ENCODE results near the gene ZNF207. TPM values are rescaled to one million over a fixed set of nuclear protein-coding genes. Genes with fewer than 3 reads are reported as not detected.

The ZNF207 gene
- total RNA-seq, 1 experiment from 2014 or later: 223 TPM

DNA sequence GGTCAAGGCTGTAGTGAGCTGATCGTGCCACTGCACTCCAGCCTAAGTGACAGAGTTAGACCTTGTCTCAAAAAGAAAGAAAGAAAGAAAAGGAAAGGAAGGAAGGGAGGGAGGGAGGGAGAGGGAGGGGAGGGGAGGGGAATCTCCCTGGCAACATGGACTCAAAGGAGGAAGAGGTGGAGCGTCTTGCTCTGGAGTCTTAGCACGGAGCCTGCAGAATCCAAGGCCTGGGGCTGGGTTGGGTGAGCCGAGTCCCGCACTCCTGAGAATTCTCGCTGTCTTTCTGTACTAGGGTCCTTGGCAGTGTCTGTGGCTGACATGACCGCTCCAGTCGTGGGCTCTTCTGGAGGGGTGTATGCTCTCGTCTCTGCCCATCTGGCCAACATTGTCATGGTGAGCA lies 44.9 kb upstream of the ZNF207 start:
- peaks cover 57% of the 10 kb centered on the region for H3K4me1 Mint-ChIP-seq
- no peaks in the 10 kb centered on the region for H3K9me3 Mint-ChIP-seq
- ATAC-seq (0 out of 2 replicates have a peak, but pooled peaks have one; percentile 5), DNase-seq (ENCODE audit: low spot score) (peak; percentile 28)
- H3K36me3 Mint-ChIP-seq: 0 out of 2 replicates have a peak, but pooled peaks cover 2% of the 10 kb centered on the region
- H3K4me3 Mint-ChIP-seq: no peak overlapping the region
- ChIA-PET POLR2A (no interaction called here), CTCF (interaction anchor here (0.9 to 3.4 kb wide), 2 partner anchors 14 to 51 kb away, joined by 3 to 17 read pairs; no protein-coding TSS in a partner anchor)
- no peaks in the 10 kb centered on the region for H3K27me3 Mint-ChIP-seq (ENCODE audit: low read depth)
- TF ChIP-seq, protein P1, sequence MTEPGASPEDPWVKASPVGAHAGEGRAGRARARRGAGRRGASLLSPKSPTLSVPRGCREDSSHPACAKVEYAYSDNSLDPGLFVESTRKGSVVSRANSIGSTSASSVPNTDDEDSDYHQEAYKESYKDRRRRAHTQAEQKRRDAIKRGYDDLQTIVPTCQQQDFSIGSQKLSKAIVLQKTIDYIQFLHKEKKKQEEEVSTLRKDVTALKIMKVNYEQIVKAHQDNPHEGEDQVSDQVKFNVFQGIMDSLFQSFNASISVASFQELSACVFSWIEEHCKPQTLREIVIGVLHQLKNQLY (CRISPR knock-in tag; IDR thresholded peaks at IDR 0.05): no peak
- TF ChIP-seq, protein P2, sequence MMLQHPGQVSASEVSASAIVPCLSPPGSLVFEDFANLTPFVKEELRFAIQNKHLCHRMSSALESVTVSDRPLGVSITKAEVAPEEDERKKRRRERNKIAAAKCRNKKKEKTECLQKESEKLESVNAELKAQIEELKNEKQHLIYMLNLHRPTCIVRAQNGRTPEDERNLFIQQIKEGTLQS (CRISPR knock-in tag; conservative IDR thresholded peaks at IDR 0.05): no peak
- no peak for TF ChIP-seq HMGA2 (CRISPR knock-in tag; IDR thresholded peaks at IDR 0.05)
- no peak for TF ChIP-seq CREM (CRISPR knock-in tag; IDR thresholded peaks at IDR 0.05)
- TF ChIP-seq, protein P3, sequence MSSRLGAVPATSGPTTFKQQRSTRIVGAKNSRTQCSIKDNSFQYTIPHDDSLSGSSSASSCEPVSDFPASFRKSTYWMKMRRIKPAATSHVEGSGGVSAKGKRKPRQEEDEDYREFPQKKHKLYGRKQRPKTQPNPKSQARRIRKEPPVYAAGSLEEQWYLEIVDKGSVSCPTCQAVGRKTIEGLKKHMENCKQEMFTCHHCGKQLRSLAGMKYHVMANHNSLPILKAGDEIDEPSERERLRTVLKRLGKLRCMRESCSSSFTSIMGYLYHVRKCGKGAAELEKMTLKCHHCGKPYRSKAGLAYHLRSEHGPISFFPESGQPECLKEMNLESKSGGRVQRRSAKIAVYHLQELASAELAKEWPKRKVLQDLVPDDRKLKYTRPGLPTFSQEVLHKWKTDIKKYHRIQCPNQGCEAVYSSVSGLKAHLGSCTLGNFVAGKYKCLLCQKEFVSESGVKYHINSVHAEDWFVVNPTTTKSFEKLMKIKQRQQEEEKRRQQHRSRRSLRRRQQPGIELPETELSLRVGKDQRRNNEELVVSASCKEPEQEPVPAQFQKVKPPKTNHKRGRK (CRISPR knock-in tag; IDR thresholded peaks at IDR 0.05; ENCODE audit: borderline replicate concordance): no peak
- peak overlapping the region; percentile 76; the same call in 1 of the 2 replicates for H3K27ac Mint-ChIP-seq

DNA sequence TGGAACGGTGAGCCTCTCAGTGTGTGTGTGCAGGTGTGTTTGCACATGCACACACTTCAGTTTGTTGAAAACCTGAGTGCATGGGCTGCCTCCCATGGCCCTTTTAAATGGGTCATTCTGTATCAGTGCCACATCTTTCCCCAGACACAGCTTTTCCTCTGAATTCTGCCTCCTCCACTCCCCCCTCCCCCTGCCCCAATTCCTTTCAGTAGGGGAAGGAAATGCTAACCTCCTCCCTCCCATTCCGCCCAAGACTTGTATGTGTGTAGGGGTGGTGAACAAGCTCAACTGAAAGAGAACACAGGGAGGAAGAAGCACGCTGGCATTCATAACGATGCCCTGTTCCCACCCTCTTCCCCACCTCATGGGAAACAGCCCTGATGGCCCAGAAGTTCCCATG lies 42.3 kb upstream of the ZNF207 start:
- CTCF ChIA-PET: interaction anchor here (0.5 to 1.3 kb wide), 2 partner anchors 27 to 1664 kb away, joined by 3 to 6 read pairs; no protein-coding TSS in a partner anchor

DNA sequence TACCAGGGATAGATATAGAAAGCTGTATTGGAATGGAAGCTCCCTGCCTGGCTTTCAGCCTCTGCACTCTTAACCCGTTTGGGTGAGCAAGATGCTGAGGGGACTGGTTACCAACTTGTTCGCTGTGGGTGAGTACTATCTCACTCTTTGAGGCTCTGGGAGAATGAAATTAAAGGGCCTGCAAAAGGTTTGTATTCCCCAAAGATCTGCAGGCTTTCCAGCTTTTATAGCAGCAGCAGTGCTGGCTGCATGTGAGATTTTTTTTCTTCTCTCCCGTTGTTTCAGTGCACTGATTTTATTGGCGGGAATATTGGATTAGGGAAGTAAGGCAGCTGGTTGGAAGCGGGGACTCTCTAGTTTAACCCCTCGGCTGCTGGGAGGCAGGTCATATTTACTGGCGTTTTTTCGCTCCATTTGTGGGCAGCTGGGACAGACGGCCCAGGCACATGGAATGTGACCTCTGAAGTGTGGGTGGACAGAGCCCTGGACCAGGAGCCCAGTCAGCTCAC lies 38.9 kb upstream of the ZNF207 start:
- POLR2A ChIA-PET: interaction anchor here (1.2 to 1.3 kb wide), 2 partner anchors 9 to 18 kb away, joined by 3 to 5 read pairs; no protein-coding TSS in a partner anchor
- ATAC-seq: peak; percentile 50
- Mint-ChIP-seq H3K27ac (0 out of 2 replicates have a peak overlapping the region, but pooled peaks have one; percentile 16), H3K9me3 (no peaks in the 10 kb centered on the region), H3K4me3 (peak overlapping the region; percentile 36; the same call in 1 of the 2 replicates), H3K36me3 (0 out of 2 replicates have a peak, but pooled peaks cover 2% of the 10 kb centered on the region), H3K27me3 (ENCODE audit: low read depth) (no peaks in the 10 kb centered on the region), H3K4me1 (peaks cover 42% of the 10 kb centered on the region)
- TF ChIP-seq, protein P4, sequence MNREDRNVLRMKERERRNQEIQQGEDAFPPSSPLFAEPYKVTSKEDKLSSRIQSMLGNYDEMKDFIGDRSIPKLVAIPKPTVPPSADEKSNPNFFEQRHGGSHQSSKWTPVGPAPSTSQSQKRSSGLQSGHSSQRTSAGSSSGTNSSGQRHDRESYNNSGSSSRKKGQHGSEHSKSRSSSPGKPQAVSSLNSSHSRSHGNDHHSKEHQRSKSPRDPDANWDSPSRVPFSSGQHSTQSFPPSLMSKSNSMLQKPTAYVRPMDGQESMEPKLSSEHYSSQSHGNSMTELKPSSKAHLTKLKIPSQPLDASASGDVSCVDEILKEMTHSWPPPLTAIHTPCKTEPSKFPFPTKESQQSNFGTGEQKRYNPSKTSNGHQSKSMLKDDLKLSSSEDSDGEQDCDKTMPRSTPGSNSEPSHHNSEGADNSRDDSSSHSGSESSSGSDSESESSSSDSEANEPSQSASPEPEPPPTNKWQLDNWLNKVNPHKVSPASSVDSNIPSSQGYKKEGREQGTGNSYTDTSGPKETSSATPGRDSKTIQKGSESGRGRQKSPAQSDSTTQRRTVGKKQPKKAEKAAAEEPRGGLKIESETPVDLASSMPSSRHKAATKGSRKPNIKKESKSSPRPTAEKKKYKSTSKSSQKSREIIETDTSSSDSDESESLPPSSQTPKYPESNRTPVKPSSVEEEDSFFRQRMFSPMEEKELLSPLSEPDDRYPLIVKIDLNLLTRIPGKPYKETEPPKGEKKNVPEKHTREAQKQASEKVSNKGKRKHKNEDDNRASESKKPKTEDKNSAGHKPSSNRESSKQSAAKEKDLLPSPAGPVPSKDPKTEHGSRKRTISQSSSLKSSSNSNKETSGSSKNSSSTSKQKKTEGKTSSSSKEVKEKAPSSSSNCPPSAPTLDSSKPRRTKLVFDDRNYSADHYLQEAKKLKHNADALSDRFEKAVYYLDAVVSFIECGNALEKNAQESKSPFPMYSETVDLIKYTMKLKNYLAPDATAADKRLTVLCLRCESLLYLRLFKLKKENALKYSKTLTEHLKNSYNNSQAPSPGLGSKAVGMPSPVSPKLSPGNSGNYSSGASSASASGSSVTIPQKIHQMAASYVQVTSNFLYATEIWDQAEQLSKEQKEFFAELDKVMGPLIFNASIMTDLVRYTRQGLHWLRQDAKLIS (CRISPR knock-in tag; IDR thresholded peaks at IDR 0.05; ENCODE audit: borderline replicate concordance): no peak
- TF ChIP-seq ZNF416 (CRISPR knock-in tag; IDR thresholded peaks at IDR 0.05): peak; percentile 60; the same call in 1 of the 2 replicates
- CTCF ChIA-PET: interaction anchor here (0.7 to 2.5 kb wide), 8 partner anchors 13 to 133 kb away, joined by 3 to 12 read pairs (median 4); partner anchors contain the start of gene PSMD11
- no peak for DNase-seq (ENCODE audit: low spot score)

More for the DNA sequence above, 42.3 kb upstream of the ZNF207 start:
- peaks cover 60% of the 10 kb centered on the region for H3K4me1 Mint-ChIP-seq
- DNase-seq (ENCODE audit: low spot score) (no peak), ATAC-seq (no peak)
- TF ChIP-seq JUN (CRISPR knock-in tag; IDR thresholded peaks at IDR 0.05) (no peak), ZNF263 (CRISPR knock-in tag; IDR thresholded peaks at IDR 0.05; ENCODE audit: low read depth) (no peak)
- TF ChIP-seq, protein P1 (CRISPR knock-in tag; IDR thresholded peaks at IDR 0.05): no peak
- H3K36me3 Mint-ChIP-seq: 0 out of 2 replicates have a peak, but pooled peaks cover 2% of the 10 kb centered on the region
- H3K4me3 Mint-ChIP-seq: no peak overlapping the region
- no peaks in the 10 kb centered on the region for H3K9me3 Mint-ChIP-seq
- no peaks in the 10 kb centered on the region for H3K27me3 Mint-ChIP-seq (ENCODE audit: low read depth)
- H3K27ac Mint-ChIP-seq: no peak overlapping the region
- POLR2A ChIA-PET: no interaction called here

DNA sequence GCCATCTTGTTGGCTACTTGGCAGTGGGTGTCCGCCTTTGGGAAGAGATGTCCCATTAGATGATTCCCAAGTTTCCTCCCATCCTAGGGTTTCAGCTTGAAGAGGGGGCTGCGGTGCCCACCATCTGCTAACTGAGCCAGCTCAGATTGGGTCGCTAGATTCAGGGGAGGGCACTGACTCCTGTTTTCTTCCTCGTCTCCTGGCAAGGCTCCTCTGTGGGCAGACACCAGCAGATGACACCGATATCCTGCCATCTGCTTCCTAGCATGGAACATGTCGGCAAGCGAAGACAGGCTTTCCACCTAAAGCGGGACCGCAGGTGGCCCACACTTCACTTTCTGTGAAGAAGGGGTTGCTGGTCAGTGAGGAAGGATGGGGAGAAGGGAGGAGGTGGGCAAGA lies 35.3 kb upstream of the ZNF207 start:
- ATAC-seq: no peak
- H3K36me3 Mint-ChIP-seq: no peaks in the 10 kb centered on the region
- no peak for DNase-seq (ENCODE audit: low spot score)
- no peak overlapping the region for H3K4me3 Mint-ChIP-seq
- peaks cover 30% of the 10 kb centered on the region for H3K4me1 Mint-ChIP-seq
- ChIA-PET CTCF (no interaction called here), POLR2A (no interaction called here)
- H3K27me3 Mint-ChIP-seq (ENCODE audit: low read depth): no peaks in the 10 kb centered on the region
- no peak overlapping the region for H3K27ac Mint-ChIP-seq
- H3K9me3 Mint-ChIP-seq: no peaks in the 10 kb centered on the region
- TF ChIP-seq CREM (CRISPR knock-in tag; IDR thresholded peaks at IDR 0.05) (no peak), RORB (CRISPR knock-in tag; IDR thresholded peaks at IDR 0.05) (no peak), FOXK1 (CRISPR knock-in tag; IDR thresholded peaks at IDR 0.05) (no peak), SMAD4 (CRISPR knock-in tag; IDR thresholded peaks at IDR 0.05) (no peak), GTF2I (CRISPR knock-in tag; conservative IDR thresholded peaks at IDR 0.05) (no peak)
- TF ChIP-seq, protein P5, sequence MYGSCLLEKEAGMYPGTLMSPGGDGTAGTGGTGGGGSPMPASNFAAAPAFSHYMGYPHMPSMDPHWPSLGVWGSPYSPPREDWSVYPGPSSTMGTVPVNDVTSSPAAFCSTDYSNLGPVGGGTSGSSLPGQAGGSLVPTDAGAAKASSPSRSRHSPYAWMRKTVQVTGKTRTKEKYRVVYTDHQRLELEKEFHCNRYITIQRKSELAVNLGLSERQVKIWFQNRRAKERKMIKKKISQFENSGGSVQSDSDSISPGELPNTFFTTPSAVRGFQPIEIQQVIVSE (CRISPR knock-in tag; IDR thresholded peaks at IDR 0.05; ENCODE audit: borderline replicate concordance): no peak
- TF ChIP-seq, protein P6, sequence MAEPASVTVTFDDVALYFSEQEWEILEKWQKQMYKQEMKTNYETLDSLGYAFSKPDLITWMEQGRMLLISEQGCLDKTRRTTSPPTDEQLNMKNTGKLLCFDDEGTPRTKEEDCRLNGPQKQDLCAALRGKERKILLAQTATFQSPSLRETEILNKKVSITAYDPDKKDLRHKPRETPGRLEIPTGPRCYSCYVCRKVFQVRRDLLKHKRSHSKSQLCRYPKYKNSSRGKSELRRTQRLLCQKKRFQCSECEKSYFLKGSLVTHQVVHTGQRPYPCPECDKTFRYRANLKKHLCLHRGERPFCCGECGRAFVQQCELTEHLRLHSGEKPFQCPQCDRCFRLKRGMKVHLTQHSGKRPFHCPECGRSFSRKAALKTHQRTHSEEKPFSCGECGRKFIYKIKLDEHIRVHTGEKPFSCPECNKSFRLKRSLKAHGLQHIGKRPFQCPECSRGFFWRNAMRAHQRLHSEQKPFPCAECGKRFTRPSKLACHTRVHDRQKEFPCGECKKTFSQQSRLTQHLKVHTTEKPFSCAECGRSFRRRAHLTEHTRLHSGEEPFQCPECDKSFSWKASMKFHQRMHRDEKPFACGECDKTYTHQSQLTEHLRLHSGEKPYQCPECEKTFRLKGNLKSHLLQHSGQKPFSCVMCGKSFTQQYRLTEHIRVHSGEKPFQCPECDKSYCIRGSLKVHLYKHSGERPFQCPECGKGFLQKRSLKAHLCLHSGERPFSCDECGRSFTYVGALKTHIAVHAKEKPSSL (CRISPR knock-in tag; conservative IDR thresholded peaks at IDR 0.05): no peak
- TF ChIP-seq, protein P1 (CRISPR knock-in tag; IDR thresholded peaks at IDR 0.05): no peak

All from WTC11 (cell line).